ENCODE data around the gene GET4.

The GET4 gene

DNA sequence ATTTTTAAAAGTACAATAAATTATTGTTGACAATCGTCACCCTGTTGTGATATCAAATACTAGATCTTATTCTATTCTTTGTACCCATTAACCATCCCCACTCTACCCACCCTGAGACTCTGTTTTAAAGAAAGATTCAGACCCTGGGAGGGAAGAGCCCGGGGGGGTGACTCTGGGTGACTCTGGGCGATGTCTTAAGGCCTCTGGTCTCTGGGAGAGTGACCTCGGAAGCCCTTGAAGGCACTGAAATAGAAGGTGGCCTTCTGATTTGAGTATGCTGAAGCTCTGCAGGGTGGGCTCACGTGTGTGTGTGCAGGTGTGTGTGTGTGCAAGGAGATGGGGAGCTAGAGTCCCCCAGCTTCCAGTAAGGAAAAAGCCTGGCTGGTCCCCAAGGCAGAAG lies 68.4 kb downstream of the GET4 start (continued):
- TF ChIP-seq ZNF26 (tag by site-specific recombination; IDR thresholded peaks at IDR 0.05) (no peak), ZNF335 (tag by site-specific recombination; conservative IDR thresholded peaks at IDR 0.05) (no peak), SP2 (tag by site-specific recombination; IDR thresholded peaks at IDR 0.05) (no peak), ZNF610 (tag by site-specific recombination; IDR thresholded peaks at IDR 0.05; ENCODE audit: borderline replicate concordance) (no peak), ZNF660 (tag by site-specific recombination; IDR thresholded peaks at IDR 0.05) (no peak), YY2 (tag by site-specific recombination; IDR thresholded peaks at IDR 0.05) (no peak)
- TF ChIP-seq, protein P1, sequence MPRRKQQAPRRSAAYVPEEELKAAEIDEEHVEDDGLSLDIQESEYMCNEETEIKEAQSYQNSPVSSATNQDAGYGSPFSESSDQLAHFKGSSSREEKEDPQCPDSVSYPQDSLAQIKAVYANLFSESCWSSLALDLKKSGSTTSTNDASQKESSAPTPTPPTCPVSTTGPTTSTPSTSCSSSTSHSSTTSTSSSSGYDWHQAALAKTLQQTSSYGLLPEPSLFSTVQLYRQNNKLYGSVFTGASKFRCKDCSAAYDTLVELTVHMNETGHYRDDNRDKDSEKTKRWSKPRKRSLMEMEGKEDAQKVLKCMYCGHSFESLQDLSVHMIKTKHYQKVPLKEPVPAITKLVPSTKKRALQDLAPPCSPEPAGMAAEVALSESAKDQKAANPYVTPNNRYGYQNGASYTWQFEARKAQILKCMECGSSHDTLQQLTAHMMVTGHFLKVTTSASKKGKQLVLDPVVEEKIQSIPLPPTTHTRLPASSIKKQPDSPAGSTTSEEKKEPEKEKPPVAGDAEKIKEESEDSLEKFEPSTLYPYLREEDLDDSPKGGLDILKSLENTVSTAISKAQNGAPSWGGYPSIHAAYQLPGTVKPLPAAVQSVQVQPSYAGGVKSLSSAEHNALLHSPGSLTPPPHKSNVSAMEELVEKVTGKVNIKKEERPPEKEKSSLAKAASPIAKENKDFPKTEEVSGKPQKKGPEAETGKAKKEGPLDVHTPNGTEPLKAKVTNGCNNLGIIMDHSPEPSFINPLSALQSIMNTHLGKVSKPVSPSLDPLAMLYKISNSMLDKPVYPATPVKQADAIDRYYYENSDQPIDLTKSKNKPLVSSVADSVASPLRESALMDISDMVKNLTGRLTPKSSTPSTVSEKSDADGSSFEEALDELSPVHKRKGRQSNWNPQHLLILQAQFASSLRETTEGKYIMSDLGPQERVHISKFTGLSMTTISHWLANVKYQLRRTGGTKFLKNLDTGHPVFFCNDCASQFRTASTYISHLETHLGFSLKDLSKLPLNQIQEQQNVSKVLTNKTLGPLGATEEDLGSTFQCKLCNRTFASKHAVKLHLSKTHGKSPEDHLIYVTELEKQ (tag by site-specific recombination; IDR thresholded peaks at IDR 0.05; ENCODE audit: borderline replicate concordance) = no peak
- TF ChIP-seq, protein P2, sequence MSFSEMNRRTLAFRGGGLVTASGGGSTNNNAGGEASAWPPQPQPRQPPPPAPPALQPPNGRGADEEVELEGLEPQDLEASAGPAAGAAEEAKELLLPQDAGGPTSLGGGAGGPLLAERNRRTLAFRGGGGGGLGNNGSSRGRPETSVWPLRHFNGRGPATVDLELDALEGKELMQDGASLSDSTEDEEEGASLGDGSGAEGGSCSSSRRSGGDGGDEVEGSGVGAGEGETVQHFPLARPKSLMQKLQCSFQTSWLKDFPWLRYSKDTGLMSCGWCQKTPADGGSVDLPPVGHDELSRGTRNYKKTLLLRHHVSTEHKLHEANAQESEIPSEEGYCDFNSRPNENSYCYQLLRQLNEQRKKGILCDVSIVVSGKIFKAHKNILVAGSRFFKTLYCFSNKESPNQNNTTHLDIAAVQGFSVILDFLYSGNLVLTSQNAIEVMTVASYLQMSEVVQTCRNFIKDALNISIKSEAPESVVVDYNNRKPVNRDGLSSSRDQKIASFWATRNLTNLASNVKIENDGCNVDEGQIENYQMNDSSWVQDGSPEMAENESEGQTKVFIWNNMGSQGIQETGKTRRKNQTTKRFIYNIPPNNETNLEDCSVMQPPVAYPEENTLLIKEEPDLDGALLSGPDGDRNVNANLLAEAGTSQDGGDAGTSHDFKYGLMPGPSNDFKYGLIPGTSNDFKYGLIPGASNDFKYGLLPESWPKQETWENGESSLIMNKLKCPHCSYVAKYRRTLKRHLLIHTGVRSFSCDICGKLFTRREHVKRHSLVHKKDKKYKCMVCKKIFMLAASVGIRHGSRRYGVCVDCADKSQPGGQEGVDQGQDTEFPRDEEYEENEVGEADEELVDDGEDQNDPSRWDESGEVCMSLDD (tag by site-specific recombination; IDR thresholded peaks at IDR 0.05) = no peak

DNA sequence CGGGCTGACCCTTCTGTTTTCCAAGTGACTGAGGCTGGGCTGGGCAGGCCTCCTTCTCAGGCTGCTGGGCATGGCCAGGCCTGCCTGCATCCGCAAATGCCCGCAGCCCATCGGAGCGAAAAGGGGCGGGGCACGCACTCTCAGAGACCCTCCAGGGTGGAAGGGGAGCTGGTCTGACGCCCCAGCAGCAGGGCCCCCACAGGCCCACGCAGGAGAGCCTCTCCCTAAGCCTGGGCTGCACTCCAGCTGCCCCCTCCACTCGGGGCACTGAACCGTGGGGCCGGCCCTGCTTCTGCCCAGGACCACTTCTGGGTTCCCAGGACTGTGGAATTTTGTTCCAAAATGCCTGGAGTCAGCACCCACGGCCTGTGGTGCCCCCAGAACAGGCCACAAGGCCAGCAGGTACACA lies 68.8 kb downstream of the GET4 start:
- Histone ChIP-seq H3K36me3 (ENCODE audit: control insufficient read depth in 2 of 2, insufficient read depth in 1 of 2, low read length in 2 of 2) (no peaks in the 10 kb centered on the region), H3K9me3 (ENCODE audit: control insufficient read depth, insufficient read depth, low read depth, low read length) (no peaks in the 10 kb centered on the region), H3K4me3 (ENCODE audit: low read depth, low read length) (no peak overlapping the region), H3K4me1 (ENCODE audit: control insufficient read depth, insufficient read depth, low read length) (no peaks in the 10 kb centered on the region), H3K27ac (ENCODE audit: extremely low read depth, low read depth, low read length) (no peak overlapping the region)
- no peak for TF ChIP-seq ZNF776 (tag by site-specific recombination; IDR thresholded peaks at IDR 0.05; ENCODE audit: borderline replicate concordance)
- ChIA-PET POLR2A (no interaction called here), CTCF (no interaction called here)

GRCh38 chr7:945556-946255 lies 69.4 kb downstream of the GET4 start:
- TF ChIP-seq ZNF473 (tag by site-specific recombination; IDR thresholded peaks at IDR 0.05) (no peak), ZNF777 (tag by site-specific recombination; IDR thresholded peaks at IDR 0.05; ENCODE audit: borderline replicate concordance) (no peak), ZNF132 (tag by site-specific recombination; IDR thresholded peaks at IDR 0.05; ENCODE audit: borderline replicate concordance) (no peak), BCL11B (tag by site-specific recombination; IDR thresholded peaks at IDR 0.05; ENCODE audit: low read depth) (no peak), ZNF423 (tag by site-specific recombination; IDR thresholded peaks at IDR 0.05) (no peak), ZNF596 (tag by site-specific recombination; IDR thresholded peaks at IDR 0.05) (no peak), WT1 (tag by site-specific recombination; IDR thresholded peaks at IDR 0.05) (no peak), ZBTB20 (tag by site-specific recombination; IDR thresholded peaks at IDR 0.05) (no peak), ZNF391 (tag by site-specific recombination; IDR thresholded peaks at IDR 0.05; ENCODE audit: borderline replicate concordance, low read depth) (no peak)
- TF ChIP-seq, protein P3, sequence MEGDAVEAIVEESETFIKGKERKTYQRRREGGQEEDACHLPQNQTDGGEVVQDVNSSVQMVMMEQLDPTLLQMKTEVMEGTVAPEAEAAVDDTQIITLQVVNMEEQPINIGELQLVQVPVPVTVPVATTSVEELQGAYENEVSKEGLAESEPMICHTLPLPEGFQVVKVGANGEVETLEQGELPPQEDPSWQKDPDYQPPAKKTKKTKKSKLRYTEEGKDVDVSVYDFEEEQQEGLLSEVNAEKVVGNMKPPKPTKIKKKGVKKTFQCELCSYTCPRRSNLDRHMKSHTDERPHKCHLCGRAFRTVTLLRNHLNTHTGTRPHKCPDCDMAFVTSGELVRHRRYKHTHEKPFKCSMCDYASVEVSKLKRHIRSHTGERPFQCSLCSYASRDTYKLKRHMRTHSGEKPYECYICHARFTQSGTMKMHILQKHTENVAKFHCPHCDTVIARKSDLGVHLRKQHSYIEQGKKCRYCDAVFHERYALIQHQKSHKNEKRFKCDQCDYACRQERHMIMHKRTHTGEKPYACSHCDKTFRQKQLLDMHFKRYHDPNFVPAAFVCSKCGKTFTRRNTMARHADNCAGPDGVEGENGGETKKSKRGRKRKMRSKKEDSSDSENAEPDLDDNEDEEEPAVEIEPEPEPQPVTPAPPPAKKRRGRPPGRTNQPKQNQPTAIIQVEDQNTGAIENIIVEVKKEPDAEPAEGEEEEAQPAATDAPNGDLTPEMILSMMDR (tag by site-specific recombination; IDR thresholded peaks at IDR 0.05) = no peak
- TF ChIP-seq, protein P4, sequence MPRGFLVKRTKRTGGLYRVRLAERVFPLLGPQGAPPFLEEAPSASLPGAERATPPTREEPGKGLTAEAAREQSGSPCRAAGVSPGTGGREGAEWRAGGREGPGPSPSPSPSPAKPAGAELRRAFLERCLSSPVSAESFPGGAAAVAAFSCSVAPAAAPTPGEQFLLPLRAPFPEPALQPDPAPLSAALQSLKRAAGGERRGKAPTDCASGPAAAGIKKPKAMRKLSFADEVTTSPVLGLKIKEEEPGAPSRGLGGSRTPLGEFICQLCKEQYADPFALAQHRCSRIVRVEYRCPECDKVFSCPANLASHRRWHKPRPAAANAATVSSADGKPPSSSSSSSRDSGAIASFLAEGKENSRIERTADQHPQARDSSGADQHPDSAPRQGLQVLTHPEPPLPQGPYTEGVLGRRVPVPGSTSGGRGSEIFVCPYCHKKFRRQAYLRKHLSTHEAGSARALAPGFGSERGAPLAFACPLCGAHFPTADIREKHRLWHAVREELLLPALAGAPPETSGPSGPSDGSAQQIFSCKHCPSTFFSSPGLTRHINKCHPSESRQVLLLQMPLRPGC (tag by site-specific recombination; IDR thresholded peaks at IDR 0.05) = no peak
- POLR2A ChIA-PET = no interaction called here
- H3K9me3 ChIP-seq (ENCODE audit: control insufficient read depth, insufficient read depth, low read depth, low read length) = no peaks in the 10 kb centered on the region
- H3K4me3 ChIP-seq (ENCODE audit: low read depth, low read length) = no peak overlapping the region
- CTCF ChIA-PET = no interaction called here
- H3K36me3 ChIP-seq (ENCODE audit: control insufficient read depth in 2 of 2, insufficient read depth in 1 of 2, low read length in 2 of 2) = no peaks in the 10 kb centered on the region
- no peak overlapping the region for H3K27ac ChIP-seq (ENCODE audit: extremely low read depth, low read depth, low read length)
- no peaks in the 10 kb centered on the region for H3K4me1 ChIP-seq (ENCODE audit: control insufficient read depth, insufficient read depth, low read length)
